OCI-LY7 (cell line): ENCODE measurements around the gene GLIS1. TPM values are rescaled to one million over a fixed set of nuclear protein-coding genes. Genes with fewer than 3 reads are reported as not detected.

Experiments
- BruUV-seq: library from RNA; stranded (reverse); fragments of 400-500 nt; replicated peaks from 2 replicates; lab custom pipeline; 2021; lab: Mats Ljungman, UMichigan
- CTCF ChIA-PET: fragments of 300-600 bp; sonication (Branson Sonifier 250); formaldehyde crosslinking; loops from one replicate; lab custom pipeline; 2022; ENCODE audit warnings: antibody characterized with exemption; ENCODE audit not compliant: unreplicated experiment; lab: Charles Lee
- POLR2A ChIA-PET: fragments of 300-600 bp; sonication (Branson Sonifier 250); formaldehyde crosslinking; loops from one replicate; lab custom pipeline; 2022; ENCODE audit warnings: antibody characterized with exemption; lab: Charles Lee
- DNase-seq: peaks from one replicate; pipeline ENCODE4 v3.0.0-alpha.2; 2015; ENCODE audit warnings: low spot score
- H2AFZ ChIP-seq: fragments of 200-600 bp; sonication (generic), shearing (Covaris generic); 2 replicates; pipeline ENCODE4 v1.6.1; 2014; ENCODE audit warnings: mild to moderate bottlenecking, antibody characterized with exemption, low read length, moderate library complexity
- H3K27ac ChIP-seq: fragments of 200-600 bp; sonication (generic); 2 replicates; pipeline ENCODE4 v1.5.1; 2014; ENCODE audit warnings: mixed run types, low read depth, mild to moderate bottlenecking, moderate library complexity, low read length, inconsistent platforms; ENCODE audit not compliant: poor library complexity, severe bottlenecking
- H3K36me3 ChIP-seq: fragments of 200-600 bp; sonication (generic); 2 replicates; pipeline ENCODE4 v1.6.1; 2014; ENCODE audit warnings: mild to moderate bottlenecking, antibody characterized with exemption, low read length, moderate library complexity, mixed read lengths; ENCODE audit not compliant: insufficient read depth
- H3K4me1 ChIP-seq: fragments of 200-600 bp; sonication (generic); 2 replicates; pipeline ENCODE4 v1.5.1; 2014; ENCODE audit warnings: mild to moderate bottlenecking, low read length; ENCODE audit not compliant: insufficient read depth, poor library complexity, severe bottlenecking
- H3K4me2 ChIP-seq: fragments of 200-600 bp; sonication (generic); 2 replicates; pipeline ENCODE4 v1.6.1; 2014; ENCODE audit warnings: mild to moderate bottlenecking, low read length
- H3K4me3 ChIP-seq: fragments of 200-600 bp; sonication (generic); 2 replicates; pipeline ENCODE4 v1.5.1; 2014; ENCODE audit warnings: mild to moderate bottlenecking, low read depth, low read length; ENCODE audit not compliant: poor library complexity, severe bottlenecking
- H3K79me2 ChIP-seq: fragments of 200-600 bp; sonication (generic); 2 replicates; pipeline ENCODE4 v1.6.1; 2016; ENCODE audit warnings: low read depth, mild to moderate bottlenecking, low read length, moderate library complexity, mixed read lengths; ENCODE audit not compliant: insufficient read depth
- H3K9me2 ChIP-seq: fragments of 200-600 bp; sonication (generic); 2 replicates; pipeline ENCODE4 v1.6.1; 2016; ENCODE audit warnings: mild to moderate bottlenecking, low read length, mixed read lengths; ENCODE audit not compliant: insufficient read depth
- H3K9me3 ChIP-seq: fragments of 200-600 bp; sonication (generic); 2 replicates; pipeline ENCODE4 v1.6.1; 2014; ENCODE audit warnings: mild to moderate bottlenecking, mixed run types, low read length, mixed read lengths
- H4K20me1 ChIP-seq: fragments of 200-600 bp; sonication (generic); 2 replicates; pipeline ENCODE4 v1.6.1; 2014; ENCODE audit warnings: mild to moderate bottlenecking, antibody characterized with exemption, low read length, moderate library complexity, mixed read lengths; ENCODE audit not compliant: insufficient read depth
- EZH2phosphoT487 ChIP-seq: fragments of 200-600 bp; sonication (generic); IDR thresholded peaks from 2 replicates; pipeline ENCODE4 v1.6.1; 2018; ENCODE audit warnings: low read depth, borderline replicate concordance, mild to moderate bottlenecking, mixed run types, antibody characterized with exemption, low read length, moderate library complexity, mixed read lengths
- intact Hi-C: fragments of 100-400 bp; cut with micrococcal nuclease; formaldehyde crosslinking; loops from one replicate; pipeline ENCODE4 v1.10.0; 2022; ENCODE audit not compliant: unreplicated experiment
- total RNA-seq, 2 experiments: library from RNA; depleted of rRNA in 1 of 2; stranded (reverse); fragments of >200 nt in 1 of 2; shearing (Covaris generic) in 1 of 2; gene quantifications; 2 replicates each; pipeline ENCODE4 v1.2.3, GENCODE V29; 2014 to 2022
- TF ChIP-seq, protein P1 (sequence below): fragments of 200-600 bp; sonication (generic); conservative IDR thresholded peaks from 2 replicates; pipeline ENCODE4 v1.5.1; 2014; ENCODE audit warnings: mild to moderate bottlenecking, antibody characterized with exemption, low read length, moderate library complexity, mixed read lengths

Gene GLIS1
- total RNA-seq, 2 experiments from 2014 or later: not detected

DNA sequence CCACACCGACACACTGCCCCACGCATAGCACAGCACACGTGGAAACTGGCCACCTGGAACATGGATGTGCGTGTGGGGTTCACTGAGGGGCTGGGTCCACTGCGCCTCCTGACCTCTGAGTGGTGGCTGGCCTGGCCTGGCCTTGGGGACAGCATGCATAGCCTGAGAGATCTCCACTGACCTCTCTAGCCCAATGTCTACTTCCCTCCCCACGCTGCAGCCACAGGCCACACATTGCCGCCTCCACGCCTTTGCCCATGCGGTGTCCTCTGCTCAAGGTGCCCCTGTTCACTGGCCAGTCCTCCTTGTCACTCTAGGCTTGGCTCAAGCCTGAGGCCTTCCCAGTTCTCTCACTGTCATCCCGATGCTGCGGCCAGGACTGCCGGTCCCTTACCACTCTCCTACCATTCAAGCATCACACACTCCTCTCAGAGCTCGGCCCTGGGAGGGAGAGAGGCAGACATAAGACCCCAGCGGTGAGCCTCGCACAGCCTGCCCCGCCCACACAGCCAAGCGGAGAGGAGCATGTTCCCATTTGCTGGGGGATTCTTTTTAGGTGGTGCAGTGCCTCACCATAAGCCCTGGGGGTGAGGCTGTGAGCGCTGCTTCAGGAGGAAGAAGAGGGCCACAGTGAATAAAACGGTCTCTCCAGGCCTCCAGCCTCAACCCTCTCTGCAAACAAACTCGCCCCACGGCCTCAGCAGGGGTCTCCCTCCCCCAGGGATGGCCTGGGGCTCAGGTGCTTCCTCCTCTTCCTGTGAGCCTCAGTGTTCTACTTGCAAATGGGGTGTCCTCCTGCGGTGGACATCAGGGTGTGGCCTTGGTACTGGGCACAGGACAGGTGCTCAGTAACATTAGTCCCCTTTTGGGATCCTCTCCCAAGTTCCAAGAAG is 199.0 kb downstream of the GLIS1 start:
- no peak for TF ChIP-seq EZH2phosphoT487
- TF ChIP-seq, protein P1, sequence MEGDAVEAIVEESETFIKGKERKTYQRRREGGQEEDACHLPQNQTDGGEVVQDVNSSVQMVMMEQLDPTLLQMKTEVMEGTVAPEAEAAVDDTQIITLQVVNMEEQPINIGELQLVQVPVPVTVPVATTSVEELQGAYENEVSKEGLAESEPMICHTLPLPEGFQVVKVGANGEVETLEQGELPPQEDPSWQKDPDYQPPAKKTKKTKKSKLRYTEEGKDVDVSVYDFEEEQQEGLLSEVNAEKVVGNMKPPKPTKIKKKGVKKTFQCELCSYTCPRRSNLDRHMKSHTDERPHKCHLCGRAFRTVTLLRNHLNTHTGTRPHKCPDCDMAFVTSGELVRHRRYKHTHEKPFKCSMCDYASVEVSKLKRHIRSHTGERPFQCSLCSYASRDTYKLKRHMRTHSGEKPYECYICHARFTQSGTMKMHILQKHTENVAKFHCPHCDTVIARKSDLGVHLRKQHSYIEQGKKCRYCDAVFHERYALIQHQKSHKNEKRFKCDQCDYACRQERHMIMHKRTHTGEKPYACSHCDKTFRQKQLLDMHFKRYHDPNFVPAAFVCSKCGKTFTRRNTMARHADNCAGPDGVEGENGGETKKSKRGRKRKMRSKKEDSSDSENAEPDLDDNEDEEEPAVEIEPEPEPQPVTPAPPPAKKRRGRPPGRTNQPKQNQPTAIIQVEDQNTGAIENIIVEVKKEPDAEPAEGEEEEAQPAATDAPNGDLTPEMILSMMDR: no peak
- intact Hi-C loops: no loop called here
- Histone ChIP-seq H3K27ac (no peak overlapping the region), H4K20me1 (no peaks in the 10 kb centered on the region), H3K4me1 (no peaks in the 10 kb centered on the region), H2AFZ (no peak overlapping the region), H3K79me2 (no peaks in the 10 kb centered on the region), H3K4me3 (no peak overlapping the region), H3K9me3 (no peaks in the 10 kb centered on the region), H3K4me2 (no peak overlapping the region), H3K36me3 (no peaks in the 10 kb centered on the region), H3K9me2 (no peaks in the 10 kb centered on the region)
- BruUV-seq: no TSS peak
- CTCF ChIA-PET: no interaction called here
- no peak for DNase-seq
- POLR2A ChIA-PET: no interaction called here

DNA sequence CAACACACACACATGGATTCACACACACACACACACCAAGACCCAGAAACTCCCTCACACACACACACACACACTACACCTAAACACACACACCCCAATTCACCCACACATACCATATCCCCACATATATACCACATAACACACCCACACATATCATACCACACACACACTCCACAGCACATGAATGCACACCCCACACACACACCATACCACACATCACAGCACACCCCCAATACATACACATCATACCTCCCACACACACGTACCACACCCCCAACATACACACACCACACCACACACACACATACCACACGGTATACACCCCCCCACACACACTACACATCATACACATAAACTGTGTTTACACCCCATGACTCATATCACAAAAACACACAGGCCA is 199.7 kb downstream of the GLIS1 start:
- BruUV-seq: no TSS peak

More for the DNA sequence above, 199.7 kb downstream of the GLIS1 start:
- H4K20me1 ChIP-seq: no peaks in the 10 kb centered on the region
- H3K4me2 ChIP-seq: no peak overlapping the region
- no peak overlapping the region for H2AFZ ChIP-seq
- DNase-seq: no peak
- H3K36me3 ChIP-seq: no peaks in the 10 kb centered on the region
- H3K9me3 ChIP-seq: no peaks in the 10 kb centered on the region
- POLR2A ChIA-PET: no interaction called here
- no peaks in the 10 kb centered on the region for H3K9me2 ChIP-seq
- CTCF ChIA-PET: no interaction called here
- H3K4me3 ChIP-seq: no peak overlapping the region
- intact Hi-C loops: no loop called here
- H3K4me1 ChIP-seq: no peaks in the 10 kb centered on the region
- H3K79me2 ChIP-seq: no peaks in the 10 kb centered on the region
- no peak for TF ChIP-seq EZH2phosphoT487
- TF ChIP-seq, protein P1: no peak
- no peak overlapping the region for H3K27ac ChIP-seq
